ENCODE results near the gene ABTB2.

- TF ChIP-seq, protein P1, sequence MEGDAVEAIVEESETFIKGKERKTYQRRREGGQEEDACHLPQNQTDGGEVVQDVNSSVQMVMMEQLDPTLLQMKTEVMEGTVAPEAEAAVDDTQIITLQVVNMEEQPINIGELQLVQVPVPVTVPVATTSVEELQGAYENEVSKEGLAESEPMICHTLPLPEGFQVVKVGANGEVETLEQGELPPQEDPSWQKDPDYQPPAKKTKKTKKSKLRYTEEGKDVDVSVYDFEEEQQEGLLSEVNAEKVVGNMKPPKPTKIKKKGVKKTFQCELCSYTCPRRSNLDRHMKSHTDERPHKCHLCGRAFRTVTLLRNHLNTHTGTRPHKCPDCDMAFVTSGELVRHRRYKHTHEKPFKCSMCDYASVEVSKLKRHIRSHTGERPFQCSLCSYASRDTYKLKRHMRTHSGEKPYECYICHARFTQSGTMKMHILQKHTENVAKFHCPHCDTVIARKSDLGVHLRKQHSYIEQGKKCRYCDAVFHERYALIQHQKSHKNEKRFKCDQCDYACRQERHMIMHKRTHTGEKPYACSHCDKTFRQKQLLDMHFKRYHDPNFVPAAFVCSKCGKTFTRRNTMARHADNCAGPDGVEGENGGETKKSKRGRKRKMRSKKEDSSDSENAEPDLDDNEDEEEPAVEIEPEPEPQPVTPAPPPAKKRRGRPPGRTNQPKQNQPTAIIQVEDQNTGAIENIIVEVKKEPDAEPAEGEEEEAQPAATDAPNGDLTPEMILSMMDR (IDR thresholded peaks at IDR 0.05 in 2 of 3, conservative IDR thresholded peaks at IDR 0.05 in 1 of 3; ENCODE audit: control insufficient read depth in 2 of 3, extremely low read depth in 1 of 3, insufficient read depth in 1 of 3, low read depth in 3 of 3, low read length in 3 of 3): no peak
- TF ChIP-seq TAF1 (IDR thresholded peaks at IDR 0.05; ENCODE audit: borderline replicate concordance, low read depth, low read length): no peak
These were observed 134.6 kb downstream of the ABTB2 start for GRCh38 chr11:34223021-34223813.
